Ishikawa (cell line): Measurements from ENCODE around the gene RMI2.

Experiments used
- CEBPB ChIP-seq: IDR thresholded peaks from 2 replicates; pipeline ENCODE4 v1.6.1; 2012
- CREB1 ChIP-seq: IDR thresholded peaks from 2 replicates; pipeline ENCODE4 v1.6.1; 2012; ENCODE audit warnings: low read depth
- EGR1 ChIP-seq: IDR thresholded peaks from 2 replicates; pipeline ENCODE4 v1.6.1; 2012
- EP300 ChIP-seq: IDR thresholded peaks from 2 replicates; pipeline ENCODE4 v1.6.1; 2012; ENCODE audit warnings: borderline replicate concordance
- RAD21 ChIP-seq: IDR thresholded peaks from 2 replicates; pipeline ENCODE4 v1.6.1; 2012; ENCODE audit warnings: low read depth
- TAF1 ChIP-seq: IDR thresholded peaks from 2 replicates; pipeline ENCODE4 v1.6.1; 2012; ENCODE audit warnings: low read depth, mild to moderate bottlenecking
- TCF12 ChIP-seq: IDR thresholded peaks from 2 replicates; pipeline ENCODE4 v1.6.1; 2012; ENCODE audit warnings: low read depth
- TEAD4 ChIP-seq: IDR thresholded peaks from 2 replicates; pipeline ENCODE4 v1.6.1; 2012
- YY1 ChIP-seq: IDR thresholded peaks from 2 replicates; pipeline ENCODE4 v1.6.1; 2012; ENCODE audit warnings: low read depth
- ZBTB7A ChIP-seq: IDR thresholded peaks from 2 replicates; pipeline ENCODE4 v1.6.1; 2012; ENCODE audit warnings: low read depth
- TF ChIP-seq, protein P1 (sequence below): IDR thresholded peaks from 2 replicates; pipeline ENCODE4 v1.6.1; 2012; ENCODE audit warnings: low read depth, mild to moderate bottlenecking
- TF ChIP-seq, protein P2 (sequence below): IDR thresholded peaks from 2 replicates; pipeline ENCODE4 v1.6.1; 2012
- TF ChIP-seq, protein P3 (sequence below): IDR thresholded peaks from 2 replicates; pipeline ENCODE4 v1.6.1; 2012

DNA sequence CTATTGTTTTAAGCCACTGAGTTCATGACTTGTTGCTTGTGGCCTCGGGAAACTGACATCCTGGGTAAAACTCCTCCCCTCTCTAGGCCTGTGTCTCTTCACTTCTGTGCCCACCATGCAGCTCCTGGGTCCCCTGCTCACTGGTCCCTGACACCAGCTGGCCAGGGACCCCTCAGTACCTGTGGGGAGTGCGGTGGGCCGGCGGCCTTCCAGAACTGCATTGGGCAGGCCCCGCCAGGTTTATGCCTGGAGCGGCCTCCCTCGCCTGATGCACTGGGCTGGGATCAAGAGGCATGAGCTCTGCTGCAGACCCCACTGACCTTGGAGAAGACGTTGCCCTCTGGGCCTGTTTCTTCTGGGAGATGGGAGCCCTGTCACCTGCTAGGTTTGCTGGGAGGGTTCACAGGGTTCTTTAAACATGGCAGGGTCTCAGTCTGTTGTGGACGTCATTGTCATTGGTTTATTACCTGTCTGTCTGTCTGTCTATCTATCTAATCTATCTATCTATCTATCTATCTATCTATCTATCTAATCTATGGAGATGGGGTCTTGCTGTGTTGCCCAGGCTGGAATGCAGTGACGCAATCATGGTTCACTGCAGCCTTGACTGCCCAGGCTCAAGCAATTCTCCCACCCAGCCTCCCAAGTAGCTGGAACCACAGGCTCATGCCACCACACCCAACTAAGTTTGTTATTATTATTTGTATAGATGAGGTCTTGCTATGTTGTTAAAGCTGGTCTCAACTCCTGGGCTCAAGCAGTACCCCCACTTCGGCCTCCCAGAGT is 21.5 kb upstream of the RMI2 start:
- TF ChIP-seq CREB1 (no peak), TCF12 (no peak), CEBPB (peak; percentile 49; the same call in 1 of the 2 replicates), TEAD4 (no peak), YY1 (no peak), EP300 (no peak), ZBTB7A (no peak), TAF1 (no peak), EGR1 (no peak), RAD21 (no peak)
- TF ChIP-seq, protein P1, sequence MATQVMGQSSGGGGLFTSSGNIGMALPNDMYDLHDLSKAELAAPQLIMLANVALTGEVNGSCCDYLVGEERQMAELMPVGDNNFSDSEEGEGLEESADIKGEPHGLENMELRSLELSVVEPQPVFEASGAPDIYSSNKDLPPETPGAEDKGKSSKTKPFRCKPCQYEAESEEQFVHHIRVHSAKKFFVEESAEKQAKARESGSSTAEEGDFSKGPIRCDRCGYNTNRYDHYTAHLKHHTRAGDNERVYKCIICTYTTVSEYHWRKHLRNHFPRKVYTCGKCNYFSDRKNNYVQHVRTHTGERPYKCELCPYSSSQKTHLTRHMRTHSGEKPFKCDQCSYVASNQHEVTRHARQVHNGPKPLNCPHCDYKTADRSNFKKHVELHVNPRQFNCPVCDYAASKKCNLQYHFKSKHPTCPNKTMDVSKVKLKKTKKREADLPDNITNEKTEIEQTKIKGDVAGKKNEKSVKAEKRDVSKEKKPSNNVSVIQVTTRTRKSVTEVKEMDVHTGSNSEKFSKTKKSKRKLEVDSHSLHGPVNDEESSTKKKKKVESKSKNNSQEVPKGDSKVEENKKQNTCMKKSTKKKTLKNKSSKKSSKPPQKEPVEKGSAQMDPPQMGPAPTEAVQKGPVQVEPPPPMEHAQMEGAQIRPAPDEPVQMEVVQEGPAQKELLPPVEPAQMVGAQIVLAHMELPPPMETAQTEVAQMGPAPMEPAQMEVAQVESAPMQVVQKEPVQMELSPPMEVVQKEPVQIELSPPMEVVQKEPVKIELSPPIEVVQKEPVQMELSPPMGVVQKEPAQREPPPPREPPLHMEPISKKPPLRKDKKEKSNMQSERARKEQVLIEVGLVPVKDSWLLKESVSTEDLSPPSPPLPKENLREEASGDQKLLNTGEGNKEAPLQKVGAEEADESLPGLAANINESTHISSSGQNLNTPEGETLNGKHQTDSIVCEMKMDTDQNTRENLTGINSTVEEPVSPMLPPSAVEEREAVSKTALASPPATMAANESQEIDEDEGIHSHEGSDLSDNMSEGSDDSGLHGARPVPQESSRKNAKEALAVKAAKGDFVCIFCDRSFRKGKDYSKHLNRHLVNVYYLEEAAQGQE = no peak
- TF ChIP-seq, protein P2, sequence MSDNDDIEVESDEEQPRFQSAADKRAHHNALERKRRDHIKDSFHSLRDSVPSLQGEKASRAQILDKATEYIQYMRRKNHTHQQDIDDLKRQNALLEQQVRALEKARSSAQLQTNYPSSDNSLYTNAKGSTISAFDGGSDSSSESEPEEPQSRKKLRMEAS = no peak
- TF ChIP-seq, protein P3, sequence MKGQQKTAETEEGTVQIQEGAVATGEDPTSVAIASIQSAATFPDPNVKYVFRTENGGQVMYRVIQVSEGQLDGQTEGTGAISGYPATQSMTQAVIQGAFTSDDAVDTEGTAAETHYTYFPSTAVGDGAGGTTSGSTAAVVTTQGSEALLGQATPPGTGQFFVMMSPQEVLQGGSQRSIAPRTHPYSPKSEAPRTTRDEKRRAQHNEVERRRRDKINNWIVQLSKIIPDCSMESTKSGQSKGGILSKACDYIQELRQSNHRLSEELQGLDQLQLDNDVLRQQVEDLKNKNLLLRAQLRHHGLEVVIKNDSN = no peak
